ENCODE results near the gene POLD4.

GRCh38 chr11:67401495-67402191, 48.3 kb upstream of the POLD4 start, which contains the start of gene PPP1CA:
- TF ChIP-seq CTCF (IDR thresholded peaks at IDR 0.05 in 2 of 3, conservative IDR thresholded peaks at IDR 0.05 in 1 of 3; ENCODE audit: borderline replicate concordance in 1 of 3, insufficient read depth in 1 of 3, low read depth in 2 of 3, low read length in 2 of 3) (peak in 1 of 3 experiments; percentile 33; a peak in 3 of 6 replicates), SRF (IDR thresholded peaks at IDR 0.05; ENCODE audit: low read depth) (no peak), POLR2AphosphoS5 (IDR thresholded peaks at IDR 0.05; ENCODE audit: low read depth, low read length) (peak; percentile 90), POLR2A (IDR thresholded peaks at IDR 0.05; ENCODE audit: borderline replicate concordance, extremely low read depth, insufficient read depth, insufficient read length) (peak; percentile 24), EGR1 (IDR thresholded peaks at IDR 0.05; ENCODE audit: low read depth) (no peak; the same call in 1 of the 2 replicates), EZH2 (IDR thresholded peaks at IDR 0.05) (no peak), EZH2phosphoT487 (IDR thresholded peaks at IDR 0.05; ENCODE audit: borderline replicate concordance) (no peak), YY1 (IDR thresholded peaks at IDR 0.05; ENCODE audit: extremely low read depth, insufficient replicate concordance, low read depth, low read length) (peak; percentile 34), ZNF274 (IDR thresholded peaks at IDR 0.05; ENCODE audit: low read depth, low read length) (no peak), JUND (IDR thresholded peaks at IDR 0.05) (no peak)
